Astrocyte (in vitro differentiated cells and primary cell): ENCODE data around the gene TBC1D2. TPM values are rescaled to one million over a fixed set of nuclear protein-coding genes. Genes with fewer than 3 reads are reported as not detected.

Experiments
- DNase-seq: peaks from one replicate; pipeline ENCODE4 v3.0.0-alpha.2; 2010; ENCODE audit warnings: low read depth
- FAIRE-seq: peaks from 2 replicates; lab custom pipeline; 2011; peaks lifted over from hg19 to GRCh38; lab: Jason Lieb, UNC
- H2AFZ ChIP-seq: 2 replicates; pipeline ENCODE4 v1.6.0; 2012; ENCODE audit warnings: low read depth, low read length, inconsistent platforms
- H3K27ac ChIP-seq: 2 replicates; pipeline ENCODE4 v1.5.1; 2011; ENCODE audit warnings: low read depth, low read length, inconsistent platforms
- H3K27me3 ChIP-seq: 2 replicates; pipeline ENCODE4 v1.6.0; 2011; ENCODE audit warnings: low read length, inconsistent platforms; ENCODE audit not compliant: insufficient read depth
- H3K36me3 ChIP-seq: 2 replicates; pipeline ENCODE4 v1.5.1; 2011; ENCODE audit warnings: low read length, inconsistent platforms; ENCODE audit not compliant: insufficient read depth
- H3K4me1 ChIP-seq: 2 replicates; pipeline ENCODE4 v1.5.1; 2011; ENCODE audit warnings: low read length, inconsistent platforms; ENCODE audit not compliant: insufficient read depth
- H3K4me2 ChIP-seq: 2 replicates; pipeline ENCODE4 v1.6.0; 2012; ENCODE audit warnings: low read length, inconsistent platforms
- H3K4me3 ChIP-seq: 2 replicates; pipeline ENCODE4 v1.5.1; 2011; ENCODE audit warnings: low read depth, mild to moderate bottlenecking, low read length, inconsistent platforms; ENCODE audit not compliant: insufficient read depth
- H3K79me2 ChIP-seq: 2 replicates; pipeline ENCODE4 v1.6.0; 2012; ENCODE audit warnings: mild to moderate bottlenecking, low read length, inconsistent platforms; ENCODE audit not compliant: insufficient read depth
- H3K9ac ChIP-seq: 2 replicates; pipeline ENCODE4 v1.6.0; 2012; ENCODE audit warnings: mild to moderate bottlenecking, low read length, inconsistent platforms
- H3K9me3 ChIP-seq: 2 replicates; pipeline ENCODE4 v1.5.1; 2012; ENCODE audit warnings: low read depth, mild to moderate bottlenecking, low read length, inconsistent platforms; ENCODE audit not compliant: insufficient read depth
- H4K20me1 ChIP-seq: 2 replicates; pipeline ENCODE4 v1.6.0; 2012; ENCODE audit warnings: low read length, inconsistent platforms; ENCODE audit not compliant: insufficient read depth
- H3K27ac Mint-ChIP-seq: one replicate; pipeline ENCODE4 v1.8.0; 2021; ENCODE audit warnings: mild to moderate bottlenecking, mixed read lengths; ENCODE audit not compliant: unreplicated experiment
- H3K27me3 Mint-ChIP-seq: one replicate; pipeline ENCODE4 v1.8.0; 2021; ENCODE audit warnings: low read depth, mixed read lengths; ENCODE audit not compliant: unreplicated experiment
- H3K36me3 Mint-ChIP-seq: one replicate; pipeline ENCODE4 v1.8.0; 2021; ENCODE audit warnings: low read depth, mixed read lengths; ENCODE audit not compliant: unreplicated experiment
- H3K4me1 Mint-ChIP-seq: one replicate; pipeline ENCODE4 v1.8.0; 2021; ENCODE audit warnings: low read depth, mixed read lengths; ENCODE audit not compliant: unreplicated experiment
- H3K4me3 Mint-ChIP-seq: one replicate; pipeline ENCODE4 v1.8.0; 2021; ENCODE audit warnings: mild to moderate bottlenecking, moderate library complexity, mixed read lengths; ENCODE audit not compliant: unreplicated experiment
- H3K9me3 Mint-ChIP-seq: one replicate; pipeline ENCODE4 v1.8.0; 2021; ENCODE audit warnings: mild to moderate bottlenecking, mixed read lengths; ENCODE audit not compliant: unreplicated experiment
- EZH2 ChIP-seq: IDR thresholded peaks from 2 replicates; pipeline ENCODE4 v1.6.1; 2012; ENCODE audit warnings: mild to moderate bottlenecking, low read length, inconsistent platforms; ENCODE audit not compliant: insufficient read depth
- total RNA-seq: library from RNA; stranded (reverse); gene quantifications from 2 replicates; pipeline ENCODE4 v1.2.1, GENCODE V29; 2021
- TF ChIP-seq, protein P1 (sequence below): IDR thresholded peaks from 2 replicates; pipeline ENCODE4 v1.5.1; 2011; ENCODE audit warnings: low read depth, mild to moderate bottlenecking, inconsistent platforms, low read length, moderate library complexity; ENCODE audit not compliant: insufficient read depth

Gene TBC1D2
- total RNA-seq, 1 donor from 2014 or later, result 9.6 TPM

GRCh38 chr9:98215821-98216220 lies 39.6 kb downstream of the TBC1D2 start:
- H3K4me2 ChIP-seq, result no peak overlapping the region
- Mint-ChIP-seq H3K9me3 (no peaks in the 10 kb centered on the region), H3K4me3 (no peak overlapping the region), H3K27ac (no peak overlapping the region), H3K36me3 (peaks cover 19% of the 10 kb centered on the region), H3K27me3 (peaks cover 12% of the 10 kb centered on the region), H3K4me1 (peaks cover 22% of the 10 kb centered on the region)
- FAIRE-seq, result no peak
- H4K20me1 ChIP-seq, result no peaks in the 10 kb centered on the region
- no peaks in the 10 kb centered on the region for H3K79me2 ChIP-seq
- no peak overlapping the region for H3K9ac ChIP-seq
- no peak overlapping the region for H3K27ac ChIP-seq
- H3K4me1 ChIP-seq, result peaks cover 4% of the 10 kb centered on the region
- TF ChIP-seq EZH2, result no peak
- TF ChIP-seq, protein P1, sequence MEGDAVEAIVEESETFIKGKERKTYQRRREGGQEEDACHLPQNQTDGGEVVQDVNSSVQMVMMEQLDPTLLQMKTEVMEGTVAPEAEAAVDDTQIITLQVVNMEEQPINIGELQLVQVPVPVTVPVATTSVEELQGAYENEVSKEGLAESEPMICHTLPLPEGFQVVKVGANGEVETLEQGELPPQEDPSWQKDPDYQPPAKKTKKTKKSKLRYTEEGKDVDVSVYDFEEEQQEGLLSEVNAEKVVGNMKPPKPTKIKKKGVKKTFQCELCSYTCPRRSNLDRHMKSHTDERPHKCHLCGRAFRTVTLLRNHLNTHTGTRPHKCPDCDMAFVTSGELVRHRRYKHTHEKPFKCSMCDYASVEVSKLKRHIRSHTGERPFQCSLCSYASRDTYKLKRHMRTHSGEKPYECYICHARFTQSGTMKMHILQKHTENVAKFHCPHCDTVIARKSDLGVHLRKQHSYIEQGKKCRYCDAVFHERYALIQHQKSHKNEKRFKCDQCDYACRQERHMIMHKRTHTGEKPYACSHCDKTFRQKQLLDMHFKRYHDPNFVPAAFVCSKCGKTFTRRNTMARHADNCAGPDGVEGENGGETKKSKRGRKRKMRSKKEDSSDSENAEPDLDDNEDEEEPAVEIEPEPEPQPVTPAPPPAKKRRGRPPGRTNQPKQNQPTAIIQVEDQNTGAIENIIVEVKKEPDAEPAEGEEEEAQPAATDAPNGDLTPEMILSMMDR, result peak; percentile 26
- no peak overlapping the region for H2AFZ ChIP-seq
- H3K4me3 ChIP-seq, result no peak overlapping the region
- H3K9me3 ChIP-seq, result no peaks in the 10 kb centered on the region
- no peak for DNase-seq
- H3K36me3 ChIP-seq, result peaks cover 11% of the 10 kb centered on the region
- no peaks in the 10 kb centered on the region for H3K27me3 ChIP-seq

DNA sequence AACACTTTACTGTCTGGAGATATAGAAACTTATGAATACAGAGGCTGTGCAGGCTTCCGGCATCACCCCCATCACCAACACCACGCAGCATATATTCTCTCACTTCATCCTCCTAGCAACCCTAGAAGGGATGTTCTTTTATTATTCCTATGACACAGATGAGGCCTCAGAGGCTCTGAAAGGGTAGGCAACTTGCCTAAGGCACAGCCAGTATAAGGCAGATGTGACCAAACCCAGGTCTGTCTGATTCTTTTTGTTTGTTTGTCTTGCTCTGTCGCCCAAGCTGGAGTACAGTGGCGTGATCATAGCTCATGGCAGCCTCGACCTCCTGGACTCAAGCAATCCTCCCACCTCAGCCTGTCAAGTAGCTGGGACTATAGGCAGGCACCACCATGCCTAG lies 40.2 kb downstream of the TBC1D2 start:
- Histone ChIP-seq H4K20me1 (no peaks in the 10 kb centered on the region), H3K27ac (no peak overlapping the region), H2AFZ (no peak overlapping the region), H3K9me3 (no peaks in the 10 kb centered on the region), H3K27me3 (no peaks in the 10 kb centered on the region), H3K9ac (no peak overlapping the region), H3K79me2 (no peaks in the 10 kb centered on the region), H3K4me1 (peaks cover 4% of the 10 kb centered on the region), H3K4me2 (no peak overlapping the region), H3K4me3 (no peak overlapping the region), H3K36me3 (peaks cover 11% of the 10 kb centered on the region)
- DNase-seq (no peak), FAIRE-seq (no peak)
- Mint-ChIP-seq H3K4me3 (no peak overlapping the region), H3K4me1 (peaks cover 22% of the 10 kb centered on the region), H3K27ac (peak overlapping the region; percentile 34), H3K9me3 (no peaks in the 10 kb centered on the region), H3K27me3 (peaks cover 13% of the 10 kb centered on the region), H3K36me3 (peaks cover 19% of the 10 kb centered on the region)
- TF ChIP-seq EZH2, result no peak
- TF ChIP-seq, protein P1, result no peak

- H3K4me1 ChIP-seq, result peaks cover 4% of the 10 kb centered on the region
- no peak overlapping the region for H2AFZ ChIP-seq
- H3K27ac Mint-ChIP-seq, result no peak overlapping the region
- H4K20me1 ChIP-seq, result no peaks in the 10 kb centered on the region
- H3K27ac ChIP-seq, result no peak overlapping the region
- H3K4me1 Mint-ChIP-seq, result peaks cover 21% of the 10 kb centered on the region
- no peaks in the 10 kb centered on the region for H3K79me2 ChIP-seq
- TF ChIP-seq EZH2, result no peak
- TF ChIP-seq, protein P1, result no peak
- H3K27me3 Mint-ChIP-seq, result peaks cover 14% of the 10 kb centered on the region
- H3K27me3 ChIP-seq, result no peaks in the 10 kb centered on the region
- no peak for FAIRE-seq
- no peak overlapping the region for H3K9ac ChIP-seq
- no peaks in the 10 kb centered on the region for H3K9me3 Mint-ChIP-seq
- no peaks in the 10 kb centered on the region for H3K9me3 ChIP-seq
- DNase-seq, result no peak
- no peak overlapping the region for H3K4me3 Mint-ChIP-seq
- H3K36me3 Mint-ChIP-seq, result peaks cover 19% of the 10 kb centered on the region
- no peak overlapping the region for H3K4me2 ChIP-seq
- peaks cover 11% of the 10 kb centered on the region for H3K36me3 ChIP-seq
- no peak overlapping the region for H3K4me3 ChIP-seq
These were observed 40.6 kb downstream of the TBC1D2 start for GRCh38 chr9:98214811-98215210.
